Choroid plexus epithelial cell (primary cell): ENCODE measurements around the gene LYPD3.

Source experiments
- DNase-seq: peaks from one replicate; pipeline ENCODE4 v3.0.0-alpha.2; 2010; ENCODE audit warnings: low read depth
- H3K4me3 ChIP-seq: 2 replicates; pipeline ENCODE4 v1.5.1; 2011; ENCODE audit warnings: low read depth, mild to moderate bottlenecking, control low read depth, low read length, moderate library complexity
- CTCF ChIP-seq: conservative IDR thresholded peaks from 2 replicates; pipeline ENCODE4 v1.5.1; 2011; ENCODE audit warnings: low read depth, mild to moderate bottlenecking, control low read depth, inconsistent platforms, low read length, moderate library complexity

Gene LYPD3

GRCh38 chr19:43463381-43464133 lies 1.9 kb downstream of the LYPD3 start:
- peak; percentile 95 for DNase-seq
- H3K4me3 ChIP-seq, result peak overlapping the region; percentile 70
- TF ChIP-seq CTCF, result no peak

DNA sequence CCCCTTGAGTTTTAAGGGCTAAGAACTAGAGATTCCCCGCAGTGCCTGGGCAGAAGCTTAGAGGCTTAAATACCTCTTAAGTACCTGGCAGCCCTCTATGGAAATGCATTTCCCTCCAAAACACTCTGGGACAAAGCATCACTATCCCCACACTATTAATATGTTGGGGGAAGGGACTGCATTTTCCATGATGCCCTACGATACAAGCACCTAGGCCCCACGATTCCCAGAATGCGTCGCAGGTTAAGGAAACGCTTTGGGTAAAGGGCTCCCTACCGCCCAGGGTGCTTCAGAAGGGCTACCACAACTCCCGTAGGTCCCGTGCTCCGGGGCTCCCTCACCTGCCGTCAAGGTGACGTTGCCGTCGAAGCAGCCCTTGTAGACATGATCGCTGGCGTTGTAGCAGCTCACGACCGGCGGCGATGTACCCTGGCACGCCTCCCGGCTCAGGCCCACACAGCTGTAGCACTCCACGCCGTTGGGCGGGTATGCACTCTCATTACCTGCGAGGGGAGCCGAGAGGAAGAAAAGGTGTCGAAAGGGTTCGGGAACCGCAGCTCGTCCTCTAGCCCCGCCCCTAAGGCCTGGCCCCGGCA lies 2.5 kb downstream of the LYPD3 start:
- TF ChIP-seq CTCF, result no peak
- no peak for DNase-seq
- H3K4me3 ChIP-seq, result peak overlapping the region; percentile 70

DNA sequence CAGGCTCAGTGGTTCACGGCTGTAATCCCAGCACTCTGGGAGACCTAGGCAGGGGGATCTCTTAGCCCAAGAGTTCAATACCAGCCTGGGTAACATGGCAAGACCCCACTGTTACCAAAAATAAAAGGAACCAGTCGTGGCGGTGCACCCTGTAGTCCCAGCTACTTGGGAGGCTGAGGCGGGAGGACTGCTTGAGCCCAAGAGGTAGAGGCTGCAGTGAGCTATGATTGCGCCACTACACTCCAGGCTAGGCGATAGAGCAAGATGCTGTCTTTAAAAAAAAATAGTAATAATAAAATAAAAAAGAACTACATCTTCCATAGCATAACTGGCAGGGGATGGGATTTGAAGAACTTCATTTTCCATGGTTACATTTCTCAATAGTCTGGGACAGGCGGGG lies 3.0 kb downstream of the LYPD3 start:
- no peak overlapping the region for H3K4me3 ChIP-seq
- DNase-seq, result no peak
- no peak for TF ChIP-seq CTCF

GRCh38 chr19:43461303-43461702 lies 4.1 kb downstream of the LYPD3 start:
- no peak for DNase-seq
- TF ChIP-seq CTCF, result no peak
- no peak overlapping the region for H3K4me3 ChIP-seq

- H3K4me3 ChIP-seq, result no peak overlapping the region
- DNase-seq, result no peak
- TF ChIP-seq CTCF, result no peak
Observed at GRCh38 chr19:43460362-43461016, 4.9 kb downstream of the LYPD3 start.

- H3K4me3 ChIP-seq, result no peak overlapping the region
- DNase-seq, result no peak
- TF ChIP-seq CTCF, result no peak
Observed at GRCh38 chr19:43457809-43458208, 7.6 kb downstream of the LYPD3 start.
